ENCODE results near the gene ANXA4.

GRCh38 chr2:69717861-69718273 is 24.1 kb upstream of the ANXA4 start:
- TF ChIP-seq POLR2A (IDR thresholded peaks at IDR 0.05), result no peak
- TF ChIP-seq, protein P1, sequence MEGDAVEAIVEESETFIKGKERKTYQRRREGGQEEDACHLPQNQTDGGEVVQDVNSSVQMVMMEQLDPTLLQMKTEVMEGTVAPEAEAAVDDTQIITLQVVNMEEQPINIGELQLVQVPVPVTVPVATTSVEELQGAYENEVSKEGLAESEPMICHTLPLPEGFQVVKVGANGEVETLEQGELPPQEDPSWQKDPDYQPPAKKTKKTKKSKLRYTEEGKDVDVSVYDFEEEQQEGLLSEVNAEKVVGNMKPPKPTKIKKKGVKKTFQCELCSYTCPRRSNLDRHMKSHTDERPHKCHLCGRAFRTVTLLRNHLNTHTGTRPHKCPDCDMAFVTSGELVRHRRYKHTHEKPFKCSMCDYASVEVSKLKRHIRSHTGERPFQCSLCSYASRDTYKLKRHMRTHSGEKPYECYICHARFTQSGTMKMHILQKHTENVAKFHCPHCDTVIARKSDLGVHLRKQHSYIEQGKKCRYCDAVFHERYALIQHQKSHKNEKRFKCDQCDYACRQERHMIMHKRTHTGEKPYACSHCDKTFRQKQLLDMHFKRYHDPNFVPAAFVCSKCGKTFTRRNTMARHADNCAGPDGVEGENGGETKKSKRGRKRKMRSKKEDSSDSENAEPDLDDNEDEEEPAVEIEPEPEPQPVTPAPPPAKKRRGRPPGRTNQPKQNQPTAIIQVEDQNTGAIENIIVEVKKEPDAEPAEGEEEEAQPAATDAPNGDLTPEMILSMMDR (IDR thresholded peaks at IDR 0.05), result no peak

All from thyroid gland (tissue), 4 donors.